ENCODE data around the gene ACOX2. TPM values are rescaled to one million over a fixed set of nuclear protein-coding genes. Genes with fewer than 3 reads are reported as not detected.
A peak's percentile ranks its signal among the peaks of the same experiment; 100 is the strongest.

ACOX2 gene
- total RNA-seq, 1 donor from 2014 or later = 41.4 TPM

GRCh38 chr3:58568572-58569286, 31.7 kb upstream of the ACOX2 start:
- DNase-seq (peak; percentile 86), ATAC-seq (peak; percentile 59)
- intact Hi-C loops (cut with micrococcal nuclease) = loop anchor here (2.0 kb wide), 1 partner anchor 60 kb away; no protein-coding TSS in a partner anchor

GRCh38 chr3:58567251-58567515, 30.2 kb upstream of the ACOX2 start:
- ATAC-seq (no peak), DNase-seq (no peak)
- intact Hi-C loops (cut with micrococcal nuclease) = no loop called here

DNA sequence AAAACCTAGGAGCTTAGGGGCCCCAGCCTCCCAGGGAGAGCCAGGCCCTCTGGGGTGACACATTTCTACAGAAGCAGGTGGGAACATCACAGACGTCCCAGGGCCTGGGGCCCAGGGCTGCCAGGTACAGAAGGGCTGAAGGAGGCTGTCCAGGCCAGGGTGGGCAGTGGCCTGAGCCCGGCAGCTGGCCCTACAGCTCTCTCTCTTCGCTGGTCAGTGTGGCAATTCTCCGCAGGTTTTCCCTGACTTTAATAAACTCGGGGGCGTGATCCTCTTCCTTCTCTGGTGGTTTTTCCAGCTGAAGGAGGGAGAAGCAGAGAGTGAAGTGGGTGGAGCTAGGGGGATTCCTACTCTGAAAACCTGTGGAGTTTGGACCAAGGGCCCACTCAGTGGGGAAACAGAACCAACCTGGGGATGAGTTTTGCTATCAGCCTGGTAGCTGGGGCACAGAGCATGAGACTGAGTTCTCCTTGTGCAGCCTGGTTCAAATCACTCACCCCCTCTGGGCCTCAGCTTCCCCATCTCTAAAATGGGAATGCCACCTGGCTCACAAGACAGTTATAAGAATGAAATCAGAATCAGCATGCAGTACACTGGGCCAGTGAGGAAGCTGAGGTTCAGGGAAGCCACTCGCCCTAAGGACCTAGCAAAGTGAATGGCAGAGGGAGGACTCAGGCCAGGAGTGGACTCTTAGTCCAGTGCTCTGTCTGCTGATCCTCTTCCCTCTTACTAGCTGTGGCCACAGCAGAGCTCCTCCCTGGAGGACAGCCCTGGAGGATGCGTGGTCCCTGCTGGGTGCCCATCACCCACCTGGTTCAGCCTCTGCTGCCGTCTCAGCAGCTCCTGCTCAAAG, 29.6 kb upstream of the ACOX2 start:
- ATAC-seq (no peak), DNase-seq (no peak)
- intact Hi-C loops (cut with micrococcal nuclease) = no loop called here

DNA sequence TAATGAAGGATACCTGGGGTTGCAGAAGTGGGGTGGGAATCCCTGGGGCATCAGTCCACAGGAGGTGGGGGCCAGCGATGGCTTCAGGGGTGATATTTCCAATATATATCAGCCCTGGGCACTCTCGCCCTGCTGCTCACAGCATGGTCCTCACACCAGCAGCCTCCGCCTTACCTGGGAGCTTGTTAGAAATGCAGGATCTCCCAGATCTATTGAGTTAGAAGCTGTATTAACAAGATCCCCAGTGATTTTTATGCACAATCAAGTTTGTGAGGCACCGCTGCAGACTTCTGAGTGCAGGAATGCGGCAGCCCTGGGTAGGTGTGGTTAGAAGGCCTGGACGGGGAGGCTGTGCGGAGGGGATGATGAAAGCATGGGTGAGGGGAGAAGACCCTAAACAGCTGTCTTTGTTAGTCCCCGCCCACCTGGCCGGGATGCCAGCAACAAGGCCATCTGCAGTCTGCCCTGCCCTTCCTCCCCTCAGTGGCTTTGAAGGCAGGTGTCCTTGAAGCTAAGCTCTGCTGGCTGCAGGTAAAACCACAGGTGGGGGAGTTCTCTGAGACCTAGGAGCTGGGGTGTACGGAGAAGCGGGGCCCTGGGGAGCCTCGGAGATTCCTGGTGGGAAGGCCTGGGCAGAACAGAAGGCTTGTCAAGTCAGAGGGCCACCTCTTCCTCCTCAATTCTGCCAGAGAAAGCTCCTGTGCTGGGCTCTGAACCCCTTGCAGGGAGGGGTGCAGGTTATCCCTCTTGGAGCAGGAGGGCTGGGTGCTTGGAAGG, 28.8 kb upstream of the ACOX2 start:
- DNase-seq (no peak), ATAC-seq (no peak)
- intact Hi-C loops (cut with micrococcal nuclease) = no loop called here

DNA sequence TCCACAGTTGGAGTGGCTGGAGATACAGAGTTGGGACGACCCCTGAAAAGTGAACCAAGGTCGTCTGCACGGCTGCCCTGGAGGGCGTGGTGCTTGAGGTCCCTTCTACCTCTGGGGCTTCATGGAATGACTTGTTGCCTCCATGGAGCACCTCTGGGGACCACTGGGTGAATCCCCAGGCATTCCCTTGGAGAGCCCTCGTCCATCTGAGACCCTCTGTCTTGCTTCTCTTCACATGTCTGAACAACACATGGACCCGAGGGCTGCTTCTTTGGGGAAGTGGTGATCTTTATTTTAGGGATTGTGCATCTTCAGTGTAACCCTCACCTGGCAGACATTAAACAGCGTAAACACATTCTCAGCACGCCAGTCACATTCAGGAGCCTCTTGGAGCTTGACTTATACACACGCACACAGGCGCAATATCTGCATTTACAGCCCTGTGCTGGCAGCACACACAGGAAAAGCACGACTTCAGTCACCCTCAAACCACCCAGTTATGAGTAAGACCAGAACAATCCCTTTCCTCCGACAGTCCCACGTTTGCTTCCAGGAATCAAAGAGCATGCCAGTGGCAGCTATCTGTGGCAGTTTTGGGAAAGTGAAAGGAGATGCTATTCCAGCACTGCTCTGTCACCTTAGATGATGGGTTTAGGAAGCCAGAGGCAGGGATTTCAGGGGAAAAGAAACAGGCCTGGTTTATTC, 27.6 kb upstream of the ACOX2 start:
- DNase-seq = no peak
- ATAC-seq = peak; percentile 61
- intact Hi-C loops (cut with micrococcal nuclease) = no loop called here

GRCh38 chr3:58564054-58564453, 27.1 kb upstream of the ACOX2 start:
- ATAC-seq (no peak), DNase-seq (no peak)
- intact Hi-C loops (cut with micrococcal nuclease) = no loop called here

DNA sequence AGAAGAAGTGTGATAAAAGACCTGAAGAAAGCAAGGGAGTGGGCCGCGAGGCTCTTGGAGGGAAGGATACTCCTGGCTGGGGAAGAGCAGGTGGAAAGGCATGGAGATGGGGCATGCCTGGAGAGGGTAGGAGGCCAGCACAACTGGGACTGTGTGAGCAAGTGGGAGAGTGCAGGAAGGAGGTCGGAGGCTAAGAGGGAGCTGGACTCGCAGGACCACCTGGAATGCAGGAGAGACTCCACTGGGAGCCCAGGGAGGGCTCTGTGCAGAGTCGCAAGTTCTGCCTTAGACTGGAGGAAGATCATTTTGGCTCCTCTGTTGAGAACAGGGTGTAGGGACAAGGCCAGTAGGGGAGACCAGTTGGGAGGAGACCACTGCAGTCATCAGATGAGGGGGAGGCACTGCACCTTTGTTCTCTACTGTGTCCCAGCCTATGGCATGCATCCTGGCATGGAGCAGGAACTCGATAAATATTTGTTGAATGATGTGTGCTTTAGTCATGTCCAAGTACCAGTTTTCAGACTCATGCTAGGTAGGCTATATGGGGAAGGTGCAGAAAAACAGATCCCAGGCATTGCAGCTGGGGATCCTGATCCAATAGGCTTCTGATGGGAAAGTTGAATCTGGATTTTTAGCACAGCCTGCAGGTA, 26.5 kb upstream of the ACOX2 start:
- DNase-seq (no peak), ATAC-seq (no peak)
- intact Hi-C loops (cut with micrococcal nuclease) = no loop called here

DNA sequence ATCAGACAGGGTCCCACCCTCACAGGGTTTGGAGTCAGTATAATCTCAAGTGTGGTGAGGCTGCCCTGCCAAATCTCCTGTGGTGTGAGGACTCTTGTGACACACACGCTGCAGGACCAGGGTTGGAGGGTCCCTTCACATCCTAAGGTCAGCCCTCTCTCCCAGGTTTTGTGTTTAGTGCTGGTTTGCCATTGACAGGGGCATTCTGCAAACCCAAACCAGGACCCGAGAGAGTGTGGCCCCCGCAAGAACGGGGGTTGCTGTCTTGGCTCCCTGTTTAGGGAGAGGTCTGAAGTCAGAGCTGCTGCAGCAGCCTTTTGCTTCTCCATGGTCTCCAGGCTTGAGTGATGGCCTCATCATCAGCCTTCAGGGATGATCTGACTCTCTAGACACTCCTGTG, 25.5 kb upstream of the ACOX2 start:
- DNase-seq = no peak

DNA sequence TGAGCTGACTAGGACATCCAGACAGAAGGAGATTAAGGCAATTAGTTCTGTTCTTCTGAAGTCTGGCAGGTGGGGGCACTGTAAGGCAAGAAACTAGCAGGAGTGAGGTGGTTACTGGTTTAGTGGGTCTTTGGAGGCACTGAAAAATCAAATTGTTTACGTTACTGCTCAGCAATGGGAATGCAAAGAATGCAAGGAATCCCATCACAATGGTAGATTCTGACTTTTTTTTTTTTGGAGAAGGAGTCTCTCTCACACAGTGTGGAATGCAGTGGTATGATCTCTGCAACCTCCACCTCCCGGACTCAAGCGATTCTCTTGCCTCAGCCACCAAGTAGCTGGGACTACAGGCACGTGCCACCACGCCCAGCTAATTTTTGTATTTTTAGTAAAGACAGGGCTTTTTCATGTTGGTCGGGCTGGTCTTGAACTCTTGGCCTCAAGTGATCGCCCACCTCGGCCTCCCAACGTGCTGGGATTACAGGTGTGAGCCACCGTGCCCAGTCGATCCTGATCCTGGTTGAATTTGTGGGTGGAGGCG, 23.9 kb upstream of the ACOX2 start:
- intact Hi-C loops (cut with micrococcal nuclease) = no loop called here
- DNase-seq = no peak
- ATAC-seq = peak; percentile 30

More for the DNA sequence above, 25.5 kb upstream of the ACOX2 start:
- intact Hi-C loops (cut with micrococcal nuclease) = no loop called here
- ATAC-seq = no peak

- intact Hi-C loops (cut with micrococcal nuclease) = no loop called here
- no peak for DNase-seq
- no peak for ATAC-seq
Observed at GRCh38 chr3:58559586-58559985, 22.6 kb upstream of the ACOX2 start.

GRCh38 chr3:58557491-58557890, 20.5 kb upstream of the ACOX2 start:
- intact Hi-C loops (cut with micrococcal nuclease) = no loop called here
- no peak for DNase-seq
- ATAC-seq = no peak

DNA sequence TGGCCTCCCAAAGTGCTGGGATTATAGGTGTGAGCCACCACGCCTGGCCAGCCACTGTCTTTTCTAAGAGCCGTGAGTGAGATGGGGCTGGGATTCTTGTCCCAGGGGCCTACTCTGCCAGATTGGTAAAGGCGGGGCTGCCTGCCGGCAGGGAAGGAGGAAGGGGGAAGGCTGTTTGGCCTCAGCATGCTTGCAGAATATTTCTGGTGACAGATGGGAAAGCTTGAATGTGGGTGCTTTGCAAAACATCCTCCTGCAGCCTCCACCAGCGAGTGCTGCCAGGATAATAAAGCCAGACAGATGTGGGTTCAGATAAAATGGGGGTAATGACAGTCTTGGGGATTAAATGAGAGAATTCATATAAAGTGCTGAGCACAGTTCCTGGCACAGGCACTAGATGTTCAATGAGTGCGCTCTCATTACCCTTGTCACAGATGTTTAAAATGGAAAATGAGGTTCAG, 19.8 kb upstream of the ACOX2 start:
- no peak for DNase-seq
- peak; percentile 28 for ATAC-seq
- intact Hi-C loops (cut with micrococcal nuclease) = no loop called here

GRCh38 chr3:58556001-58556400, 19.0 kb upstream of the ACOX2 start:
- intact Hi-C loops (cut with micrococcal nuclease) = no loop called here
- ATAC-seq = no peak
- no peak for DNase-seq

DNA sequence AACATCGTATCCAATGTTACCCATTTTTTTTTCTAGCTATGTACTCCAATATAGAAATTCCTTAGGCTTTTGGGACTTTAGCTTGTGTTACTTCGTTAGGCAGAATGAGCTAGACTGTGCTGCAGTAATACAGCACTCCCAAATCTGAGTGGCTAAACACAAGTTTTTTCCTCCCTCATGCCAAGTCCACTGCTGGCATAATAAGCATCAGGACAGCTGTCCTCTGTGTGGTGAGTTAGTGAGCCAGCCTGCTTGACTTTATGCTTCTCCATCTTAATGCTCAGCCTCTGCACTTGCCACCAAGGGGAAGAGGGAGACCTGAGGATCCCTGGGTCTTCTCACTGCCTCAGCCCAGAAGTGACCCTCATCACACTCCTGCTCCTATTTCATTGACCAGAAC, 18.2 kb upstream of the ACOX2 start:
- DNase-seq (no peak), ATAC-seq (no peak)
- intact Hi-C loops (cut with micrococcal nuclease) = no loop called here

- ATAC-seq = no peak
- intact Hi-C loops (cut with micrococcal nuclease) = no loop called here
- no peak for DNase-seq
Observed at GRCh38 chr3:58553003-58553402, 16.0 kb upstream of the ACOX2 start.

DNA sequence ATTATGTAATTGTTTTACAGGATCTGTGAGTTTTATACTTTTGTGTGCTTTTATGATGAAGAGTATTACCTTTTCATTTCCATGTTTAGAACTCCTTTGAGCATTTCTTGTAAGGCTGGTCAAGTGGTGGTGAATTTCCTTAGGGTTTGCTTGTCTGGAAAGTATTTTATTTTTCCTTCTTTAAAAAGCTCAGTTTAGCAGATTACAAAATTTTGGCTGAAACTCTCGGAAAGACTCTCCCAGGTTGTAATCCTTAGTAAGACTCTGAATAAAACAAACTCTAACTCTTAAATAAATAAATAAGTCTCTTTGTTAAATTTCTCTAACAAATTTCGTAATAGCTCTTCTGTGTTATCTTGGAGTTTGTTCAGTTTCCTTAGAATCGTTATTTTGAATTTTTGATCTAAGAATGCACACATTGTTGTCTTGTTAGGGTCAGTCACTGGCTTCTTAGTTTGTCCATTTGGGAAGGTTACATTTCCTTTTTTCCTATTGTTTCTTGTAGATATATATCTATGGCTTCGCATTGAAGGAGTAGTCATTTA, 14.7 kb upstream of the ACOX2 start:
- intact Hi-C loops (cut with micrococcal nuclease) = no loop called here
- DNase-seq = no peak
- ATAC-seq = no peak

DNA sequence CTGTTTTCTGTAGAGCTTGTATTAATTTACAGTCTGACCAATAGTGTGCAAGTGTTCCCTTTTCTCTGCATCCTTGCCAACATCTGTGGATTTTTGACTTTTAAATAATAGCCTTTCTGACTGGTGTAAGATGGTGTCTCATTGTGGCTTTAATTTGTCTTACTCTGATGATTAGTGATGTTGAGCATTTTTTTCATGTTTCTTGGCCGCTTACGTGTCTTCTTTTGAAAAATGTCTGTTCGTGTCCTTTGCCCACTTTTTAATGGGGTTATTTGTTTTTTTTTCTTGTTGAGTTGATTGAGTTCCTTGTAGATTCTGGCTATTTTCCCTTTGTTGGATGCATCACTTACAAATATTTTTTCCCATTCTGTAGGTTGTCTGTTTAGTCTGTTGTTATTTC, 7.6 kb upstream of the ACOX2 start:
- ATAC-seq (no peak), DNase-seq (no peak)
- intact Hi-C loops (cut with micrococcal nuclease) = no loop called here

- no peak for ATAC-seq
- intact Hi-C loops (cut with micrococcal nuclease) = no loop called here
- no peak for DNase-seq
Observed at GRCh38 chr3:58540176-58540858, 3.3 kb upstream of the ACOX2 start.

Data from left ventricle myocardium superior (tissue), 1 donor.